GM18520 (cell line): ENCODE data around the gene KCNQ4.

Experiments used
- ATAC-seq: cut with Tn5 transposase; IDR thresholded peaks from one replicate; pipeline ENCODE4 v1.9.1; 2021; ENCODE audit not compliant: unreplicated experiment

Gene KCNQ4

DNA sequence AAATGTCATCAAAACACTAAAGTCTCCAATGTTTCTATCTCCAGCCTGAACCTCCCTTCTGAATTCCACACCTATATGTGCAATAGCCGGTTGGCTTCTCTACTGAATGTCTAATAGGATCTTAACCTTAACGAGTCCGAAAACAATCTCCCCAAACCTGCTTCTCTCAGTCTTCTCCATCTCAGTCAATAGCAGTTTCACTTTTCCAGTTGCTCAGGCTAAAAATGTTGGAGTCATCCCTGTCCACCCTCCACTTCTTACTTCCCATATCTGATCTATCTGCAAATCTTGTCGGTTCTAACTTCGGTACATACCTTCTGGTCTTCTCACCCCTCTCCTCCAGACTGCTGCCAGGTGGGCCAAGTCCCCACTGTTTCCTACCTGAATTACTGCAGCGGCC lies 104.1 kb downstream of the KCNQ4 start:
- no peak for ATAC-seq
